ENCODE measurements around the gene SYTL3.
"Not testable (repeated sequence)": the region's sequence is repeated elsewhere in the genome, so short reads cannot be mapped to it uniquely, and the experiment has no call there.

Gene SYTL3

GRCh38 chr6:158687506-158687905, 37.7 kb downstream of the SYTL3 start:
- DNase-seq (ENCODE audit: low spot score): no peak

- DNase-seq (ENCODE audit: low spot score): no peak
These were observed 39.0 kb downstream of the SYTL3 start for GRCh38 chr6:158688860-158689259.

- DNase-seq (ENCODE audit: low spot score): no peak
These were observed 45.1 kb downstream of the SYTL3 start for GRCh38 chr6:158694913-158695312.

GRCh38 chr6:158697811-158698210, 48.0 kb downstream of the SYTL3 start:
- no peak for DNase-seq (ENCODE audit: low spot score)

- DNase-seq (ENCODE audit: low spot score): no peak
These were observed 49.1 kb downstream of the SYTL3 start for GRCh38 chr6:158698931-158699330.

GRCh38 chr6:158701268-158701667, 51.4 kb downstream of the SYTL3 start:
- DNase-seq (ENCODE audit: low spot score): not testable (repeated sequence)

- no peak for DNase-seq (ENCODE audit: low spot score)
These were observed 53.4 kb downstream of the SYTL3 start for GRCh38 chr6:158703111-158703836.

- DNase-seq (ENCODE audit: low spot score): peak; percentile 76
These were observed 54.3 kb downstream of the SYTL3 start for GRCh38 chr6:158703837-158704822.

GRCh38 chr6:158705386-158706126, 55.7 kb downstream of the SYTL3 start:
- no peak for DNase-seq (ENCODE audit: low spot score)

- peak; percentile 57 for DNase-seq (ENCODE audit: low spot score)
These were observed 56.6 kb downstream of the SYTL3 start for GRCh38 chr6:158706369-158706982.

GRCh38 chr6:158707120-158707820, 57.4 kb downstream of the SYTL3 start:
- no peak for DNase-seq (ENCODE audit: low spot score)

GRCh38 chr6:158707821-158708195, 58.0 kb downstream of the SYTL3 start:
- DNase-seq (ENCODE audit: low spot score): no peak

- DNase-seq (ENCODE audit: low spot score): no peak
These were observed 58.4 kb downstream of the SYTL3 start for GRCh38 chr6:158708239-158708638.

- DNase-seq (ENCODE audit: low spot score): no peak
These were observed 60.0 kb downstream of the SYTL3 start for GRCh38 chr6:158709809-158710208.

- DNase-seq (ENCODE audit: low spot score): no peak
These were observed 61.4 kb downstream of the SYTL3 start for GRCh38 chr6:158711264-158711663.

GRCh38 chr6:158713469-158713868, 63.6 kb downstream of the SYTL3 start:
- DNase-seq (ENCODE audit: low spot score): no peak

- DNase-seq (ENCODE audit: low spot score): no peak
These were observed 64.9 kb downstream of the SYTL3 start for GRCh38 chr6:158714706-158715105.

- no peak for DNase-seq (ENCODE audit: low spot score)
These were observed 65.8 kb downstream of the SYTL3 start for GRCh38 chr6:158715330-158716311.
